B cell (primary cell): ENCODE measurements around the gene CASP9.

ENCODE experiments used
- EZH2 ChIP-seq: IDR thresholded peaks from 2 replicates; pipeline ENCODE4 v1.6.1; 2012; ENCODE audit warnings: borderline replicate concordance, low read depth, mild to moderate bottlenecking, moderate library complexity, low read length; ENCODE audit not compliant: insufficient read depth, poor library complexity, severe bottlenecking
- TF ChIP-seq, protein P1 (sequence below): fragments of 200-600 bp; IDR thresholded peaks from one replicate; pipeline ENCODE4 v1.8.0; 2022; ENCODE audit warnings: antibody characterized with exemption, mild to moderate bottlenecking

DNA sequence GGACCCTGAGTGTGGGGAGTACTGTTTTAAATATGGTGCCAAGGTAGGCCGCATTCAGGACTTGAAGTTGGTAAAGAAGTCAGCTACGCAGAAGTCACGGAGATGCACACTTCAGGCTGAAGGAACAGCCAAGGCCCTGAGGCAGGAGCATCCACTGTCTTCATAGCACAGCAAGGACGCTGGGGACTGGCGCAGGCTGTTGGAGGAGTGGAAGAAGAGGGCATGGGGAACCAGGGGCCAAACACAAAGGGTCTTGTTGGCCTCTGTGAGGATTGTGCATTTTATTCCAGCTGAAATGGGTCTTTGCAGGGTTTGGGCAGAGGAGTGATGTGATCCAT, 19.2 kb upstream of the CASP9 start:
- TF ChIP-seq, protein P1, sequence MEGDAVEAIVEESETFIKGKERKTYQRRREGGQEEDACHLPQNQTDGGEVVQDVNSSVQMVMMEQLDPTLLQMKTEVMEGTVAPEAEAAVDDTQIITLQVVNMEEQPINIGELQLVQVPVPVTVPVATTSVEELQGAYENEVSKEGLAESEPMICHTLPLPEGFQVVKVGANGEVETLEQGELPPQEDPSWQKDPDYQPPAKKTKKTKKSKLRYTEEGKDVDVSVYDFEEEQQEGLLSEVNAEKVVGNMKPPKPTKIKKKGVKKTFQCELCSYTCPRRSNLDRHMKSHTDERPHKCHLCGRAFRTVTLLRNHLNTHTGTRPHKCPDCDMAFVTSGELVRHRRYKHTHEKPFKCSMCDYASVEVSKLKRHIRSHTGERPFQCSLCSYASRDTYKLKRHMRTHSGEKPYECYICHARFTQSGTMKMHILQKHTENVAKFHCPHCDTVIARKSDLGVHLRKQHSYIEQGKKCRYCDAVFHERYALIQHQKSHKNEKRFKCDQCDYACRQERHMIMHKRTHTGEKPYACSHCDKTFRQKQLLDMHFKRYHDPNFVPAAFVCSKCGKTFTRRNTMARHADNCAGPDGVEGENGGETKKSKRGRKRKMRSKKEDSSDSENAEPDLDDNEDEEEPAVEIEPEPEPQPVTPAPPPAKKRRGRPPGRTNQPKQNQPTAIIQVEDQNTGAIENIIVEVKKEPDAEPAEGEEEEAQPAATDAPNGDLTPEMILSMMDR = no peak
- no peak for TF ChIP-seq EZH2
